Hematopoietic multipotent progenitor cell treated with erythropoietin and hydrocortisone succinate and interleukin-3 and kit ligand, for 17 days (in vitro differentiated cells): ENCODE results near the gene TLCD5.

Source experiments
- DNase-seq: peaks from one replicate; pipeline ENCODE4 v3.0.0-alpha.2; 2015; ENCODE audit warnings: low spot score

TLCD5 gene

GRCh38 chr11:120324932-120325810 is at the start of gene TLCD5:
Gene TLCD5, plus strand, starts transcription at chr11:120325299. Its CDS starts 2,143 bp downstream, at chr11:120327442.
- DNase-seq, result no peak

GRCh38 chr11:120279502-120279901 is 45.6 kb upstream of the TLCD5 start:
- no peak for DNase-seq

- DNase-seq, result no peak
These were observed 44.5 kb upstream of the TLCD5 start for GRCh38 chr11:120280600-120281051.

- no peak for DNase-seq
These were observed 43.8 kb upstream of the TLCD5 start for GRCh38 chr11:120281143-120281795.

GRCh38 chr11:120283124-120283523 is 42.0 kb upstream of the TLCD5 start:
- DNase-seq, result no peak

GRCh38 chr11:120284272-120284671 is 40.8 kb upstream of the TLCD5 start:
- DNase-seq, result no peak

GRCh38 chr11:120285256-120285655 is 39.8 kb upstream of the TLCD5 start:
- DNase-seq, result no peak

- DNase-seq, result no peak
These were observed 37.1 kb upstream of the TLCD5 start for GRCh38 chr11:120288021-120288420.

- DNase-seq, result no peak
These were observed 35.7 kb upstream of the TLCD5 start for GRCh38 chr11:120289426-120289825.

- DNase-seq, result no peak
These were observed 34.1 kb upstream of the TLCD5 start for GRCh38 chr11:120290956-120291355.

- DNase-seq, result no peak
These were observed 31.9 kb upstream of the TLCD5 start for GRCh38 chr11:120293038-120293800.

GRCh38 chr11:120294096-120294495 is 31.0 kb upstream of the TLCD5 start:
- DNase-seq, result no peak

GRCh38 chr11:120295099-120295498 is 30.0 kb upstream of the TLCD5 start:
- no peak for DNase-seq

GRCh38 chr11:120296554-120296953 is 28.5 kb upstream of the TLCD5 start:
- no peak for DNase-seq

- no peak for DNase-seq
These were observed 26.6 kb upstream of the TLCD5 start for GRCh38 chr11:120298461-120298860.

GRCh38 chr11:120302001-120302805 is 22.9 kb upstream of the TLCD5 start:
- DNase-seq, result no peak

GRCh38 chr11:120303004-120303637 is 22.0 kb upstream of the TLCD5 start:
- DNase-seq, result peak; percentile 76

- DNase-seq, result no peak
These were observed 20.6 kb upstream of the TLCD5 start for GRCh38 chr11:120304526-120304925.

- DNase-seq, result no peak
These were observed 19.8 kb upstream of the TLCD5 start for GRCh38 chr11:120305286-120305685.

GRCh38 chr11:120306519-120307242 is 18.4 kb upstream of the TLCD5 start:
- DNase-seq, result no peak
